Neural cell (in vitro differentiated cells): ENCODE results near the gene NUDCD3. TPM values are rescaled to one million over a fixed set of nuclear protein-coding genes. Genes with fewer than 3 reads are reported as not detected.

Source experiments
- H2AFZ ChIP-seq: fragments of 200-600, 300-800 bp; sonication (generic), shearing (Covaris generic); 2 replicates; pipeline ENCODE4 v1.6.0; 2014; ENCODE audit warnings: low read depth, mild to moderate bottlenecking, antibody characterized with exemption, low read length, moderate library complexity
- H3F3A ChIP-seq: fragments of 200-600 bp; shearing (Covaris generic); 2 replicates; pipeline ENCODE4 v1.6.1; 2016; ENCODE audit warnings: mild to moderate bottlenecking, moderate library complexity, mixed read lengths, antibody characterized with exemption, low read length; ENCODE audit not compliant: insufficient read depth, poor library complexity, severe bottlenecking
- H3K27ac ChIP-seq: fragments of 200-600, 300-800 bp; sonication (generic), shearing (Covaris generic); 2 replicates; pipeline ENCODE4 v1.5.1; 2014; ENCODE audit warnings: mild to moderate bottlenecking, low read length, moderate library complexity
- H3K27me3 ChIP-seq: fragments of 300-800, 200-600 bp; sonication (generic), shearing (Covaris generic); 2 replicates; pipeline ENCODE4 v1.6.0; 2014; ENCODE audit warnings: mild to moderate bottlenecking, low read depth, low read length, moderate library complexity; ENCODE audit not compliant: insufficient read depth
- H3K36me3 ChIP-seq: fragments of 300-800, 200-600 bp; sonication (generic), shearing (Covaris generic); 2 replicates; pipeline ENCODE4 v1.5.1; 2014; ENCODE audit warnings: mild to moderate bottlenecking, antibody characterized with exemption, low read length, moderate library complexity; ENCODE audit not compliant: insufficient read depth
- H3K4me2 ChIP-seq: fragments of 300-800, 200-600 bp; sonication (generic), shearing (Covaris generic); 2 replicates; pipeline ENCODE4 v1.6.0; 2014; ENCODE audit warnings: mild to moderate bottlenecking, low read length
- H3K4me3 ChIP-seq: fragments of 300-800, 200-600 bp; sonication (generic), shearing (Covaris generic); 2 replicates; pipeline ENCODE4 v1.5.1; 2014; ENCODE audit warnings: mild to moderate bottlenecking, low read length, moderate library complexity
- H3K79me2 ChIP-seq: fragments of 200-600 bp; shearing (Covaris generic); replicated peaks from 2 replicates; pipeline ENCODE4 v1.6.0; 2014; ENCODE audit warnings: mild to moderate bottlenecking, low read length, moderate library complexity; ENCODE audit not compliant: insufficient read depth
- H3K9ac ChIP-seq: fragments of 300-800, 200-600 bp; sonication (generic), shearing (Covaris generic); 2 replicates; pipeline ENCODE4 v1.6.1; 2016; ENCODE audit warnings: mild to moderate bottlenecking, low read length, mixed read lengths
- H3K9me2 ChIP-seq: fragments of 200-600 bp; shearing (Covaris generic); 2 replicates; pipeline ENCODE4 v1.6.1; 2016; ENCODE audit warnings: mild to moderate bottlenecking, low read length, mixed read lengths; ENCODE audit not compliant: insufficient read depth
- H3K9me3 ChIP-seq: fragments of 200-600, 300-800 bp; sonication (generic), shearing (Covaris generic); 2 replicates; pipeline ENCODE4 v1.6.1; 2016; ENCODE audit warnings: mild to moderate bottlenecking, mixed run types, low read length, moderate library complexity, mixed read lengths
- H4K20me1 ChIP-seq: fragments of 200-600 bp; shearing (Covaris generic); 2 replicates; pipeline ENCODE4 v1.6.1; 2016; ENCODE audit warnings: mild to moderate bottlenecking, mixed run types; ENCODE audit not compliant: insufficient read depth
- EP300 ChIP-seq: fragments of 450-650 bp; conservative IDR thresholded peaks from 2 replicates; pipeline ENCODE4 v1.6.1; 2014; ENCODE audit warnings: antibody characterized with exemption, mild to moderate bottlenecking, moderate library complexity; ENCODE audit not compliant: poor library complexity, severe bottlenecking
- EZH2 ChIP-seq: fragments of 200-600, 300-800 bp; shearing (Covaris generic), sonication (generic); IDR thresholded peaks from 2 replicates; pipeline ENCODE4 v1.6.1; 2014; ENCODE audit warnings: antibody characterized with exemption, low read length, borderline replicate concordance, mild to moderate bottlenecking; ENCODE audit not compliant: insufficient read depth, poor library complexity, severe bottlenecking
- MXI1 ChIP-seq: fragments of 450-650 bp; conservative IDR thresholded peaks from 2 replicates; pipeline ENCODE4 v1.6.1; 2014; ENCODE audit warnings: antibody characterized with exemption, mild to moderate bottlenecking; ENCODE audit not compliant: poor library complexity, severe bottlenecking
- POLR2AphosphoS5 ChIP-seq: IDR thresholded peaks from 2 replicates; pipeline ENCODE4 v1.6.1; 2012
- RAD21 ChIP-seq: fragments of 450-650 bp; conservative IDR thresholded peaks from 2 replicates; pipeline ENCODE4 v1.6.1; 2014; ENCODE audit warnings: antibody characterized with exemption, mild to moderate bottlenecking, moderate library complexity
- SMC3 ChIP-seq: fragments of 450-650 bp; conservative IDR thresholded peaks from 2 replicates; pipeline ENCODE4 v1.6.1; 2014; ENCODE audit warnings: antibody characterized with exemption, mild to moderate bottlenecking, moderate library complexity; ENCODE audit not compliant: poor library complexity
- TAF1 ChIP-seq: IDR thresholded peaks from 2 replicates; pipeline ENCODE4 v1.6.1; 2012; ENCODE audit warnings: low read depth
- polyA plus RNA-seq: library from polyadenylated mRNA; depleted of rRNA; stranded (reverse); fragments of >200 nt; gene quantifications from 2 replicates; pipeline ENCODE4 v1.2.3, GENCODE V29; 2014
- TF ChIP-seq, protein P1 (sequence below): IDR thresholded peaks from 2 replicates; pipeline ENCODE4 v1.6.1; 2012; ENCODE audit warnings: borderline replicate concordance
- TF ChIP-seq, protein P2 (sequence below): fragments of 450-650 bp; IDR thresholded peaks from 2 replicates; pipeline ENCODE4 v1.5.1; 2014; ENCODE audit warnings: antibody characterized with exemption, mild to moderate bottlenecking, moderate library complexity; ENCODE audit not compliant: poor library complexity, severe bottlenecking

NUDCD3 gene
- polyA plus RNA-seq, 1 donor from 2014 or later, result 69.9 TPM

DNA sequence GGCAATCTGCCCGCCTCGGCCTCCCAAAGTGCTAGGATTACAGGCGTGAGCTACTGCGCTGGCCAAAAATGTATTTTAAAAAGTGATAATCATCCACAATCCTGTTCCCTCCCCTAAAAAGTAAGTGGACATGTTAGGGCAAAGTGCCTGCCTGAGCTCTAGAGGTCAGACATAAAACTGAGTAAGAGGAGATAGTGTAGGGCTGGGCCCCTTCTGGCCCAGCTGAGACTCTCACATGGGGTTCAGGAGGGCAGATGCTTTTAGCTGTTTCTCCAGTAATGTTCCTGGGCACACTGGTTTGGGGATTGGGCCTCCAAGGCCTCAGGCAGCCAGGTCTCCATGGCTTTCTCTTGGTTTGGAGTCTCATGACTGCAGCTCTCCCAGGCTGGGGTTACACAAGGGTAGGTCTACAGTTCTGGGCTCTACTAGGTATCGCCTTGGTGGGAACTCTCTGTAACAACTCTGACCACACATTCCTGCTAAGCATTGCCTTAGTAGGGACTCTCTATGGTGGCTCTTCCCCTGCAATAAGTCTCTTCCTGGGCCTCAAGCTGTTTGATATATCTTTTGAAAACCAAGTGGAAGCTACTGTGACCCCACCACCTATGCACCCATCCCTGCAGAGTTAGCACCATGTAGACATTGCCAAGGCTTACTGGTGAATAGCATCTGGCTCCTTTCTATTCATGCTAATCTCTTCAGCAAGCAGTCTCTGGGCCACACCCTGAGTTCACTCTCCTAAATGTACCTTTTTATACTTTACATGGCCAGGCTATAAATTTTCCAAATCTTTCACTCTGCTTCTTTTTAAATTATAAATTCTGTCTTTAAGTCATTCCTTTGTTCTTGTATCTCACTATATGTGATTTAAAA is 6.9 kb upstream of the NUDCD3 start:
- H4K20me1 ChIP-seq, result no peaks in the 10 kb centered on the region
- no peaks in the 10 kb centered on the region for H3K9me2 ChIP-seq

DNA sequence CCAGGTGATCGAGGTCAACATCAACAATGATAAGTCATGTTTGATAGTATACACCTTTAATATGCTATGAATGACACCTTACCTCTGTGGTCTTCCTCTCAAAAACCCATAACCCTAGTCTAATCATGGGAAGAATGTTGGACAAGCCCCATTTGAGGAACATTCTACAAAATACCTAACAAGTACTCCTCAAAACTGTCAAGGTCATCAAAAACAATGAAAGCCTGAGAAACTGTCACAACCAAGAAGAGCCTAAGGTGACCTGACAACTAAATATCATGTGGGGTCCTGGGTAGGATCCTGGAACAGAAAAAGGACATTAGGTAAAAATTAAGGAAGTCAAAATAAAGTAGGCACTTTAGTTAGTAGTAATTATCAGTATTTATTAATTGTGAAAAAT is 5.9 kb upstream of the NUDCD3 start:
- no peak overlapping the region for H3K9ac ChIP-seq
- no peak overlapping the region for H3K4me3 ChIP-seq
- H3K27ac ChIP-seq, result no peak overlapping the region
- H3K79me2 ChIP-seq, result no peaks in the 10 kb centered on the region
- TF ChIP-seq, protein P1, sequence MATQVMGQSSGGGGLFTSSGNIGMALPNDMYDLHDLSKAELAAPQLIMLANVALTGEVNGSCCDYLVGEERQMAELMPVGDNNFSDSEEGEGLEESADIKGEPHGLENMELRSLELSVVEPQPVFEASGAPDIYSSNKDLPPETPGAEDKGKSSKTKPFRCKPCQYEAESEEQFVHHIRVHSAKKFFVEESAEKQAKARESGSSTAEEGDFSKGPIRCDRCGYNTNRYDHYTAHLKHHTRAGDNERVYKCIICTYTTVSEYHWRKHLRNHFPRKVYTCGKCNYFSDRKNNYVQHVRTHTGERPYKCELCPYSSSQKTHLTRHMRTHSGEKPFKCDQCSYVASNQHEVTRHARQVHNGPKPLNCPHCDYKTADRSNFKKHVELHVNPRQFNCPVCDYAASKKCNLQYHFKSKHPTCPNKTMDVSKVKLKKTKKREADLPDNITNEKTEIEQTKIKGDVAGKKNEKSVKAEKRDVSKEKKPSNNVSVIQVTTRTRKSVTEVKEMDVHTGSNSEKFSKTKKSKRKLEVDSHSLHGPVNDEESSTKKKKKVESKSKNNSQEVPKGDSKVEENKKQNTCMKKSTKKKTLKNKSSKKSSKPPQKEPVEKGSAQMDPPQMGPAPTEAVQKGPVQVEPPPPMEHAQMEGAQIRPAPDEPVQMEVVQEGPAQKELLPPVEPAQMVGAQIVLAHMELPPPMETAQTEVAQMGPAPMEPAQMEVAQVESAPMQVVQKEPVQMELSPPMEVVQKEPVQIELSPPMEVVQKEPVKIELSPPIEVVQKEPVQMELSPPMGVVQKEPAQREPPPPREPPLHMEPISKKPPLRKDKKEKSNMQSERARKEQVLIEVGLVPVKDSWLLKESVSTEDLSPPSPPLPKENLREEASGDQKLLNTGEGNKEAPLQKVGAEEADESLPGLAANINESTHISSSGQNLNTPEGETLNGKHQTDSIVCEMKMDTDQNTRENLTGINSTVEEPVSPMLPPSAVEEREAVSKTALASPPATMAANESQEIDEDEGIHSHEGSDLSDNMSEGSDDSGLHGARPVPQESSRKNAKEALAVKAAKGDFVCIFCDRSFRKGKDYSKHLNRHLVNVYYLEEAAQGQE, result no peak
- no peak for TF ChIP-seq RAD21
- TF ChIP-seq TAF1, result no peak
- no peak for TF ChIP-seq EZH2
- TF ChIP-seq SMC3, result no peak
- no peak for TF ChIP-seq MXI1
- TF ChIP-seq EP300, result no peak
- TF ChIP-seq, protein P2, sequence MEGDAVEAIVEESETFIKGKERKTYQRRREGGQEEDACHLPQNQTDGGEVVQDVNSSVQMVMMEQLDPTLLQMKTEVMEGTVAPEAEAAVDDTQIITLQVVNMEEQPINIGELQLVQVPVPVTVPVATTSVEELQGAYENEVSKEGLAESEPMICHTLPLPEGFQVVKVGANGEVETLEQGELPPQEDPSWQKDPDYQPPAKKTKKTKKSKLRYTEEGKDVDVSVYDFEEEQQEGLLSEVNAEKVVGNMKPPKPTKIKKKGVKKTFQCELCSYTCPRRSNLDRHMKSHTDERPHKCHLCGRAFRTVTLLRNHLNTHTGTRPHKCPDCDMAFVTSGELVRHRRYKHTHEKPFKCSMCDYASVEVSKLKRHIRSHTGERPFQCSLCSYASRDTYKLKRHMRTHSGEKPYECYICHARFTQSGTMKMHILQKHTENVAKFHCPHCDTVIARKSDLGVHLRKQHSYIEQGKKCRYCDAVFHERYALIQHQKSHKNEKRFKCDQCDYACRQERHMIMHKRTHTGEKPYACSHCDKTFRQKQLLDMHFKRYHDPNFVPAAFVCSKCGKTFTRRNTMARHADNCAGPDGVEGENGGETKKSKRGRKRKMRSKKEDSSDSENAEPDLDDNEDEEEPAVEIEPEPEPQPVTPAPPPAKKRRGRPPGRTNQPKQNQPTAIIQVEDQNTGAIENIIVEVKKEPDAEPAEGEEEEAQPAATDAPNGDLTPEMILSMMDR, result no peak
- TF ChIP-seq POLR2AphosphoS5, result no peak
- H3K4me2 ChIP-seq, result no peak overlapping the region
- no peaks in the 10 kb centered on the region for H4K20me1 ChIP-seq
- no peaks in the 10 kb centered on the region for H3K36me3 ChIP-seq
- no peaks in the 10 kb centered on the region for H3K9me2 ChIP-seq
- no peaks in the 10 kb centered on the region for H3F3A ChIP-seq
- H3K27me3 ChIP-seq, result peaks cover 6% of the 10 kb centered on the region
- H3K9me3 ChIP-seq, result no peaks in the 10 kb centered on the region
- no peak overlapping the region for H2AFZ ChIP-seq

More for the DNA sequence above, 6.9 kb upstream of the NUDCD3 start:
- Histone ChIP-seq H3F3A (no peaks in the 10 kb centered on the region), H3K9ac (no peak overlapping the region), H2AFZ (no peak overlapping the region), H3K36me3 (no peaks in the 10 kb centered on the region), H3K79me2 (no peaks in the 10 kb centered on the region), H3K9me3 (no peaks in the 10 kb centered on the region), H3K27ac (no peak overlapping the region), H3K4me2 (no peak overlapping the region), H3K27me3 (peaks cover 6% of the 10 kb centered on the region), H3K4me3 (no peak overlapping the region)
- TF ChIP-seq, protein P1, result no peak
- TF ChIP-seq POLR2AphosphoS5 (no peak), EP300 (no peak), SMC3 (no peak), MXI1 (no peak), EZH2 (no peak), RAD21 (no peak), TAF1 (no peak)
- TF ChIP-seq, protein P2, result no peak
